ENCODE measurements around the gene BEX4. TPM values are rescaled to one million over a fixed set of nuclear protein-coding genes. Genes with fewer than 3 reads are reported as not detected.
A peak's percentile ranks its signal among the peaks of the same experiment; 100 is the strongest.

Gene BEX4
- total and polyA plus RNA-seq, 12 donors = 32.1 to 61.6 (median 44.3) TPM

- 0% methylated on average over 21 to 22 of the region's 22 CpGs for WGBS, 2 donors
- peak overlapping the region; percentile 70 to 92 (median 86) for H3K27ac ChIP-seq
- peaks cover 0 to 29% (median 0%) of the 10 kb centered on the region in 7 donors for H3K27me3 ChIP-seq
- peak; percentile 31 to 57 for DNase-seq
- H3K36me3 ChIP-seq = peaks cover 0 to 19% (median 0%) of the 10 kb centered on the region in 9 donors
- no peak for TF ChIP-seq CTCF (IDR thresholded peaks at IDR 0.05)
- no peaks in the 10 kb centered on the region for H3K9me3 ChIP-seq
- intact Hi-C loops (cut with DNase I) = loop anchor here in 5 of 10 donors (5.0 to 10.0 kb wide), 3 partner anchors 37 to 81 kb away; partner anchors contain the start of genes BEX4 (in 4 of the 5) and TCEAL7 (in 1 of the 5)
- peaks cover 0 to 21% (median 11%) of the 10 kb centered on the region in 9 donors for H3K4me1 ChIP-seq
- ATAC-seq = peak; percentile 63 to 90 (median 84)
- peak overlapping the region; percentile 41 to 84 (median 68) for H3K4me3 ChIP-seq
Measured at GRCh38 chrX:103254171-103254824, 39.4 kb downstream of the BEX4 start.

- DNase-seq = peak; percentile 72 to 84
Measured at GRCh38 chrX:103254921-103255493, 40.1 kb downstream of the BEX4 start, which contains the start of gene TCEAL8. Gene TCEAL8 (minus strand): TSS chrX:103255155. CDS start chrX:103253979, 1,176 bp downstream.

GRCh38 chrX:103256651-103257050 lies 41.7 kb downstream of the BEX4 start:
- Histone ChIP-seq H3K9me3 (no peaks in the 10 kb centered on the region), H3K27ac (no peak overlapping the region), H3K36me3 (peaks cover 0 to 16% (median 0%) of the 10 kb centered on the region in 9 donors), H3K4me1 (peaks cover 0 to 21% (median 11%) of the 10 kb centered on the region in 9 donors), H3K27me3 (peaks cover 0 to 48% (median 0%) of the 10 kb centered on the region in 7 donors), H3K4me3 (no peak overlapping the region)
- TF ChIP-seq CTCF (IDR thresholded peaks at IDR 0.05) = no peak
- DNase-seq = no peak
- no peak for ATAC-seq
- intact Hi-C loops (cut with DNase I) = loop anchor here in 1 of 10 donors (10.0 kb wide), 1 partner anchor 78 kb away; the partner anchor contains the start of gene TCEAL7

More at GRCh38 chrX:103254921-103255493, 40.1 kb downstream of the BEX4 start, which contains the start of gene TCEAL8:
- peaks cover 0 to 19% (median 0%) of the 10 kb centered on the region in 9 donors for H3K36me3 ChIP-seq
- no peak for TF ChIP-seq CTCF (IDR thresholded peaks at IDR 0.05)
- peak within 1 kb of the TSS; percentile 70 to 92 (median 86) for H3K27ac ChIP-seq
- H3K4me1 ChIP-seq = peaks cover 0 to 21% (median 11%) of the 10 kb centered on the region in 9 donors
- 0 to 1% methylated on average over 22 of the region's 22 CpGs for WGBS, 2 donors
- peaks cover 0 to 36% (median 0%) of the 10 kb centered on the region in 7 donors for H3K27me3 ChIP-seq
- H3K9me3 ChIP-seq = no peaks in the 10 kb centered on the region
- intact Hi-C loops (cut with DNase I) = loop anchor here in 5 of 10 donors (5.0 to 10.0 kb wide), 3 partner anchors 38 to 80 kb away; partner anchors contain the start of genes BEX4 (in 4 of the 5) and TCEAL7 (in 1 of the 5)
- H3K4me3 ChIP-seq = peak within 1 kb of the TSS; percentile 41 to 84 (median 68)
- peak; percentile 94 to 99 (median 97) for ATAC-seq

- no peak overlapping the region for H3K27ac ChIP-seq
- H3K27me3 ChIP-seq = peaks cover 0 to 46% (median 0%) of the 10 kb centered on the region in 7 donors
- H3K4me3 ChIP-seq = no peak overlapping the region
- H3K9me3 ChIP-seq = no peaks in the 10 kb centered on the region
- no peak for DNase-seq
- ATAC-seq = no peak
- TF ChIP-seq CTCF (IDR thresholded peaks at IDR 0.05) = no peak
- H3K36me3 ChIP-seq = peaks cover 0 to 2% (median 0%) of the 10 kb centered on the region in 9 donors
- H3K4me1 ChIP-seq = peaks cover 0 to 10% (median 3%) of the 10 kb centered on the region in 9 donors
- intact Hi-C loops (cut with DNase I) = loop anchor here in 1 of 10 donors (10.0 kb wide), 1 partner anchor 77 kb away; the partner anchor contains the start of gene TCEAL7
Measured at GRCh38 chrX:103258275-103258674, 43.4 kb downstream of the BEX4 start.

Measured in heart right ventricle (tissue), 16 donors.